Activated gamma-delta T cell (primary cell): ENCODE data around the gene POLR2F.

ENCODE experiments used
- DNase-seq: peaks from one replicate; lab custom pipeline; 2025; lab: John Stamatoyannopoulos, UW

Gene POLR2F

GRCh38 chr22:37982151-37982785, 28.8 kb downstream of the POLR2F start:
- no peak for DNase-seq

GRCh38 chr22:37982938-37983859, 29.7 kb downstream of the POLR2F start:
- DNase-seq, result no peak

GRCh38 chr22:37983860-37984791, 30.6 kb downstream of the POLR2F start, which contains the start of gene SOX10:
Gene SOX10, minus strand, starts transcription at chr22:37984555. Its CDS starts 771 bp downstream, at chr22:37983784.
- no peak for DNase-seq

DNA sequence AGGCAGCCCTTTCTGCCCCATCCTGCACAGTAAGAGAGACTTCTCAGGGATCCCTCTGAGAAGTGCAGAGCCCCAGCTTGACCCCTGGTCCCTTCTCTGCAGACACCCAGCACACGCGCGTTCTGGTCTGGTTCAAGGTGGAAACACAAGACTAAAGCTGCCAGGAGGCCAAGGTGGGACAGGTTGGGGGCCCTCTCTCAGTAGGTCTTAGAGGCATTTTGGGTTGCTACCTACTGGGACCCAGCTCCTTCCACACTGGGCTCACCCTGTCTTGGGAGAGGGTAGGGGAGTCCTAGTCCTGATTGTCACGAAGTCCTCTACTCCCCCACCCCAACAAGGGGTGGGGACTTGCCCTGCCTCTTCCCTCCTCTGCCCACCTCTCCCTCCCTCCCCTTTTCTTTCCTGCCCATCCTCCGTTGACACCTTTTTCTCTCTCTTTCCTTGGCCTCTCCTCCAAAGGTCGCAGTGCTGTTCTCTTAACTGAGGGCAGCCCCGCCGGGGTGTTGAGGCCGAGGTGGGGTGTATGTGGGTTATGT, 31.6 kb downstream of the POLR2F start:
- DNase-seq, result no peak

DNA sequence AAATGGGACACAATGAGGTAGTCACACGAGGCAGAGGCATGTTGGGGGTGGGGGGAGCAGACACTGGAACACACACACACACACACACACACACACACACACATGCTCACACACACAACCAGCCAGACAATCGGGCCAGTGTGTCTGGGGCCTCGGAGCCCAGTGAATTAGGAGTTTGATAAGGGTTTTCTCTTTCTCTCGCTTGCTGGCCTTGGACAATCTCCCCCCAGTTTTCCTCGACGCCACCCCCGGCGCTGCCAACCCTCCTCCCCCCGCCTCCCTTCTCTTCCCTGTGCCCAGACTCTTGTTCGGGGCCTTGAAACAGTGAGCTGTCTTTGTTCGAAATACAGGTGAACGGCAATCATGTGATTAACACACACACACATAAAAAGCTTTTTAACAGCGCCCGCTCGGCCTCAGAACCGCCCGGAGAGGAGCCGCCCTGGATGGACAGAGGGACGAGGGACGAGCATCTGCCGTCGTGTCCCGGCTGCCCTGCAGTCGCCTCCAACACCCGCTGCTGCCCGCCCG, 32.3 kb downstream of the POLR2F start:
- DNase-seq, result no peak

DNA sequence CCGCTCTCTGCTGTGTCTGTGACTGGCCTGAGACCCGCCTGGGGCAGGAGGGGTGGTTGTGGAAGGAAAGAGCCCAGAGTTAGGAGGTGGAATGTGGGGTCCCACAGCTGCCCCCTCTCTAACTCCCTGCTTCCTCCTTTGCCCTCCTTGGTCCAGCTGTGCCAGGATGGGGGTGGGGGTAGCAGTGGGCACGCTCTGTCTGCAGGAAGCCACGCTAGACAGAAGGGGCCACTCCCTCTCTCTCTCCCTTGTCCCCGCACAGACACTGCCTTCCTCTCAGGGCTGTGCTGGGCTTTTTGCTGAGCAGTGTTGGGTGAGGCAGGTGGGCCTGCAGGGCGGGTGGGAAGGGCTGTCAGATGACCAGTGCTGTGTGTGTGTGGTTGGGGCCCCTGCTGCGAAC, 32.9 kb downstream of the POLR2F start:
- no peak for DNase-seq

- DNase-seq, result no peak
Measured at GRCh38 chr22:37989146-37990045, 35.9 kb downstream of the POLR2F start.

DNA sequence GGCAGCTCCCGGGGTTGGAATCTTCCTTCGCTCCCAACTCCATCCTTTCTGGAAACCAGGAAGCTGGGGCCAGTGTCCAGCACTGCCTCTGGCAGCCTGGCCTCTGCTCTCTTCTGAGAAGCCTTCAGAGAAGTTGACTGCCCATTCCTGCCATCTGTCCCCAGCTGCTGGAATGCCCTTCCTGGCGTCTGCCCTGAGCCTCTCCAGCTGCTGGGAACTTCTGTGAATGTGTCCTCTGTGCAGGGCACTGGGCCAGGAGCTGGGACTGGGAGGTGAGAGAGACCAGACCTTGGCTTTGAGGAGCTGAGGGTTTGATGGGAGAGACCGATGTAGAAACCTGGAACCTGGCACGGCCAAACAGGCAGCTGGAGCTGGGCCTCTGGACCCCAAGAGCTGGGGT, 36.8 kb downstream of the POLR2F start:
- DNase-seq, result no peak

GRCh38 chr22:37990862-37991261, 37.4 kb downstream of the POLR2F start:
- no peak for DNase-seq

DNA sequence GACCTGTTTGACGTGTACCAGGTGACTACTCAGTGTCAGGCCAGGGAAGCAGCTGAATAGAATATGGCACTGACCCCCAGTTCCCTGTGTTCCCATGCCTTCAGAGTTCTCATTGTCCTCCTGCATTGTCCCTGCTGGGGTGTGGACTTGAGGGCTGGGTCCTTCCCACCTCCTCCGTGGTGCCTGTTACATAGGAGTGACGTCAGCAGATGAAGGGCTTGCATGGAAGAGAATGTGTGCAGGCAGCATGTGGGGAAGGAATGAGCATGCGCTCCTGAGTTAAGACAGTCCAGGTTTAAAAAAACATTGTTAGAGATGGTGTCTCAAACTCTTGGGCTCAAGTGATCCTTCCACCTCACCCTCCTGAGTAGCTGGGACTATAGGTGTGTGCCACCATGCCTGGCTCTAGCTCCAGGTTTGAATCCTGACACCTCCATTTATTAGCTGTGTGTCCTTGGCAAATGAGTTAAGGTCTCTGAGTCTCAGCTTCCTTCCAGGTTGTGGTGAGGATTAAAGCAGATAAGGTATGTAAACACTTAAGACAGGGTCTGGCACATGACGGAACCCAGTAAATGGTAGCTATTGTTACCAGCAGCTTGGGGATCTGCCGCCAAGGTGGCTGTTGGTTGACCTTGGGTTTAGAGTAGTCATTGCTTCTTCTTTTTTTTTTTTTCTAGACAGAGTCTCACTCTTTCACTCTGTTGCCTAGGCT, 38.4 kb downstream of the POLR2F start:
- no peak for DNase-seq

DNA sequence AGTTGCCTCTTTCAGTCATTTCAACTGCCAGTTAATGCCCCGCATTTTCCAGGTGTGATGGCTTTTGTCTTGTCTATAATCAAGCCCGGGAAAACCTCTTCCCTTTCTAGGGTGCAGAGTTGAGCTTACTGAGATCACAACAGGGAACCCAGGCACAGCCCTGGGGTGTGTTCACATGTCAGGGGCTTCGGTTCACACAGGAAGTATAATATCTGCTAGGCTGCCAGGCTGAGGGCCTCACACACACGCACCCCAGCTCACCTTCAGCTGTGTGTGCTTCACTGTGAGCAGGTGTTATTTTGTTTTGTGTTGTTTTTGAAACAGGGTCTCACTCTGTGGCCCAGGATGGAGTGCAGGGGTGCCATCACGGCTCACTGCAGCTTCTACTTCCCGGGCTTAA, 40.5 kb downstream of the POLR2F start:
- no peak for DNase-seq

GRCh38 chr22:37994982-37995381, 41.5 kb downstream of the POLR2F start:
- no peak for DNase-seq

DNA sequence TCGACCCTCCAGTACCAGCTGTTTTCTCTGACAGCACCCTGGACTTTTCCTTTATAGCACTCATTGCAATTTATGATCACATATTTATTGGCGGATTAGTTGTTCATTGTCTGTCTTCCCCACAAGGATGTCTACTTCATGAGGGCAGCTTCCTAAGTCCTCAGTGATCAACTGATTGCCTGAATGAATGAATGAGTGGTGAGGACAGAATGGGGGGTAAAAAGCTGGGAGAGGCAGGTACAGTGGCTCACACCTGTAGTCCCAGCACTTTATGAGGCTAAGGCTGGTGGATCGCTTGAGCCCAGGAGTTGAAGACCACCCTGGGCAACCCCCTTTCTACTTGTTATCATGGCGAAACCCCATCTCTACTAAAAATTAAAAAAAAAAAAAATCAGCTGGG, 42.0 kb downstream of the POLR2F start:
- DNase-seq, result no peak

DNA sequence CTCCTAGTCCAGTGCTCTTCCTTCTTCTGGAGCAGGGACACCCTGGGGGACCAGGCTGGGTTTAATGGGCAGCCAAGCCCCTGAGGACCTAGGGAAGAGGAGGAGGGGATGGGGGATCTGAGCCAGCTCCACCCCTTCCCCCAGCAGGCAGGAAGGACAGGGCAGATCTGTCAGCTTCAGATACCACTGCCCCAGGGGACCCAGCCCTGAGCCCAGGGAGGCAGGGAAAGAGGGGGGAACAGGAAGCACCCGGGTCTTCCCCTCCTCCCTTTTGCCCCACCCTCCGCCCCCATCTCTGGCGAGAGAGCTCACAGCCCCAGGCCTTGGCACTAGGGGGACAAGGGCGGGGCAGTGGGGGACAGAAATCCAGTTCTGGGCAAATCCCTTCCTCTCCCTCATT, 42.6 kb downstream of the POLR2F start:
- DNase-seq, result no peak

- DNase-seq, result no peak
Measured at GRCh38 chr22:37996515-37997246, 43.2 kb downstream of the POLR2F start.

DNA sequence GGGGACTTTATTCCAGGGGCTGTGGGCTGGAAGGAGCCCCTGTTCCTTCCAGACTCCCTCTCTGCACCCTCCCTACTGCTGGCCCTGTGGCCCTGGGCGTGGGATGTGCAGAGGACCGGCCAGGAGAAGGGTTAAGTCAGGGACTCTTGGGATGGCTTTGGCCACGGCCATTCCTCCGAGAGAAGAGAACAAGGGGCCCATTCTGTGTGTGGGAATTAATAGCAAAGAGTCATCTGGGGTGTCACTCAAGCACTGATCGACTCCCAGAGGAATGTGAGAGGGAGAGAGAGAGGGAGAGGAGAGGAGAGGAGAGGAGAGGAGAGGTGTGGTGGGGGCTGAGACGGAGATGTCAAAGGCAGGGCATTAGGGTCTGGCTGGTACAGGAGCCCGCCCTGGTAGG, 45.0 kb downstream of the POLR2F start:
- no peak for DNase-seq

DNA sequence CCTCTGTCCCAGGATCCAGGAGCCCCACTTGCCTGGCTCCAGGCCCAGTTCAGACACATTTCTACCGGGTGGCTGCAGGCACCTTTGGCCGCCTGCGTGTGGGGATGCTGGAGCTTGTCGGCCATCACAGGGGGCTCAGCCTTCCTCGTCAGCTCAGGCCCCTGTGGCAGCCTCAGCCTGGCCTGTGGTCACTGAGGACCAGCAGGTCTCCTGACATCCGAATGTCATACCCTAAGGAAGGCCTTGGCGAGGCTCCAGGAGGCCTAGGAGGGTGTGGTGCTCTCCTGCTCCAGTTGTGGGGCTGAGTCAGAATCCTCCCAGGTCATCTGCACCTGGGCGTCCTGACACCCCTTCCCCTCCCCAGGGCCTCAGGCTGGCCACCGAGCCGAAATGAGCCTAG, 45.7 kb downstream of the POLR2F start:
- DNase-seq, result no peak

- DNase-seq, result no peak
Measured at GRCh38 chr22:37999640-38000272, 46.3 kb downstream of the POLR2F start.

- no peak for DNase-seq
Measured at GRCh38 chr22:38005943-38006342, 52.4 kb downstream of the POLR2F start.
